RCC 7860 (cell line): ENCODE results near the gene CADPS2.
A peak's percentile ranks its signal among the peaks of the same experiment; 100 is the strongest.

Experiments
- DNase-seq: peaks from one replicate; pipeline ENCODE4 v3.0.0-alpha.2; 2015; ENCODE audit warnings: low spot score
- FAIRE-seq: peaks from 2 replicates; lab custom pipeline; 2012; peaks lifted over from hg19 to GRCh38; lab: Jason Lieb, UNC

The CADPS2 gene

GRCh38 chr7:122886357-122887081 is at the start of gene CADPS2:
Gene CADPS2, minus strand, starts transcription at chr7:122886460. Its CDS starts 123 bp downstream, at chr7:122886337.
- DNase-seq (peak; percentile 57), FAIRE-seq (no peak)

GRCh38 chr7:122935620-122936019 is 49.4 kb upstream of the CADPS2 start:
- DNase-seq (no peak), FAIRE-seq (no peak)

GRCh38 chr7:122919643-122920181 is 33.5 kb upstream of the CADPS2 start:
- DNase-seq = no peak
- FAIRE-seq = no peak

- DNase-seq (no peak), FAIRE-seq (no peak)
Observed at GRCh38 chr7:122914812-122915211, 28.6 kb upstream of the CADPS2 start.

GRCh38 chr7:122913608-122914007 is 27.3 kb upstream of the CADPS2 start:
- DNase-seq = no peak
- no peak for FAIRE-seq

- no peak for DNase-seq
- no peak for FAIRE-seq
Observed at GRCh38 chr7:122902751-122903495, 16.7 kb upstream of the CADPS2 start.

GRCh38 chr7:122901250-122901649 is 15.0 kb upstream of the CADPS2 start:
- FAIRE-seq (no peak), DNase-seq (no peak)

- no peak for FAIRE-seq
- DNase-seq = no peak
Observed at GRCh38 chr7:122896509-122896908, 10.2 kb upstream of the CADPS2 start.

GRCh38 chr7:122893486-122893885 is 7.2 kb upstream of the CADPS2 start:
- no peak for FAIRE-seq

GRCh38 chr7:122889116-122889515 is 2.9 kb upstream of the CADPS2 start:
- FAIRE-seq = no peak
- DNase-seq = no peak

More at GRCh38 chr7:122893486-122893885, 7.2 kb upstream of the CADPS2 start:
- no peak for DNase-seq

GRCh38 chr7:122887848-122888247 is 1.6 kb upstream of the CADPS2 start:
- DNase-seq (no peak), FAIRE-seq (no peak)

- peak; percentile 34 for DNase-seq
- FAIRE-seq = no peak
Observed at GRCh38 chr7:122887198-122887597, 938 bp upstream of the CADPS2 start.

- no peak for FAIRE-seq
- DNase-seq = no peak
Observed at GRCh38 chr7:122885583-122886356, 490 bp downstream of the CADPS2 start.

- DNase-seq = no peak
- no peak for FAIRE-seq
Observed at GRCh38 chr7:122884186-122884585, 2.1 kb downstream of the CADPS2 start.

- no peak for FAIRE-seq
- DNase-seq = no peak
Observed at GRCh38 chr7:122883049-122883680, 3.1 kb downstream of the CADPS2 start.

GRCh38 chr7:122881324-122881723 is 4.9 kb downstream of the CADPS2 start:
- FAIRE-seq = no peak
- no peak for DNase-seq

GRCh38 chr7:122869260-122869659 is 17.0 kb downstream of the CADPS2 start:
- DNase-seq = no peak
- FAIRE-seq = no peak

- no peak for DNase-seq
- FAIRE-seq = no peak
Observed at GRCh38 chr7:122867471-122867980, 18.7 kb downstream of the CADPS2 start.

GRCh38 chr7:122864838-122865237 is 21.4 kb downstream of the CADPS2 start:
- DNase-seq (no peak), FAIRE-seq (no peak)

GRCh38 chr7:122864016-122864415 is 22.2 kb downstream of the CADPS2 start:
- FAIRE-seq = no peak

More at GRCh38 chr7:122864016-122864415, 22.2 kb downstream of the CADPS2 start:
- no peak for DNase-seq
